HAP-1 (cell line): Measurements from ENCODE around the gene CIB1.

Experiments
- DNase-seq, 2 experiments: peaks; one replicate each; pipeline ENCODE4 v3.0.0-alpha.2; 2016 to 2020; ENCODE audit warnings: low spot score in 2 of 2
- H3K27me3 ChIP-seq: fragments of 250-450 bp; sonication (Bioruptor Pico); 2 replicates; pipeline ENCODE4 v1.5.1; 2020; ENCODE audit warnings: low read depth, mild to moderate bottlenecking, moderate library complexity
- H3K36me3 ChIP-seq: fragments of 250-450 bp; sonication (Bioruptor Pico); replicated peaks from 2 replicates; pipeline ENCODE4 v1.5.1; 2020; ENCODE audit warnings: mild to moderate bottlenecking
- H3K4me1 ChIP-seq: fragments of 250-450 bp; sonication (Bioruptor Pico); 2 replicates; pipeline ENCODE4 v1.5.1; 2020; ENCODE audit warnings: mild to moderate bottlenecking
- H3K4me3 ChIP-seq: fragments of 250-450 bp; sonication (Bioruptor Pico); 2 replicates; pipeline ENCODE4 v1.5.1; 2020; ENCODE audit warnings: mild to moderate bottlenecking, moderate library complexity
- H3K9me3 ChIP-seq: fragments of 250-450 bp; sonication (Bioruptor Pico); 2 replicates; pipeline ENCODE4 v1.5.1; 2020; ENCODE audit warnings: mild to moderate bottlenecking, moderate library complexity
- in situ Hi-C: fragments of 300-500 bp; cut with MboI; formaldehyde crosslinking; loops from 3 replicates; pipeline ENCODE4 v1.14.3; 2020; ENCODE audit warnings: low sequenced_read_pairs, inconsistent platforms, mixed read lengths

Gene CIB1

DNA sequence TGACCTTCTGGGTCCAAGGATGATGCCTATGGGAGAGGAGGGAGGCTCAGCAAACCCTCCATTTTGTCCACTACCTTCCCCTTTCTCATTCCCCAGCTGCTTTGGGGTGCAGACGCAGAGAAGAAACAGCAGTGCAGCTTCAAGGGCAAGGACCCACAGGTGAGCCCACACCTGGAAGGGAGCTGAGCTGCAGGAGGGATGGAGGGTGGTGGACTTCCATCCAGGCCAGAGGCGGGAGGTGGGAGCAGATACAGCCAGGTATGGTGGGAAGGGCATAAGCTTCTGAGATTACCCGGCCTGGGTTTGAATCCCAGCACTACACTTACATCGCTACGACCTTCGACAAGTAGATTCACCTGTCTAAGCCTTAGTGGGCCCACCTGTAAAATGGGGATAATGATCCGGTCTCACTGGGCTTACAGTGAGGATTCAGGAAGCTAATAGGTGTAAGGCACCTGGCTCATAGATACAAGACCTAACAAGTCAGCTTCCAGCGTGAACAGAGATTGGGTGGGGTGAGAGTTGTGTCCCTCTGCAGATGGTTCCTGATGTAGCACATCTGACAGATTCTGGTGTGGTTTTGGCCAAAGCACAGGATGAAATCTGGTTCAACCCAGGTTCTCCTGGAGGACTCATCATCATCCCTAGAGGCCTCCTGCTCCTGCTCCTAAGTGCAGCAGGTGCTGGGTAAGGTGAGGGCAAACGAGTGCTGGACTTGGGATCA is 15.9 kb downstream of the CIB1 start:
- Histone ChIP-seq H3K4me3 (no peak overlapping the region), H3K27me3 (no peaks in the 10 kb centered on the region), H3K9me3 (no peaks in the 10 kb centered on the region), H3K4me1 (no peaks in the 10 kb centered on the region), H3K36me3 (no peaks in the 10 kb centered on the region)
- DNase-seq: no peak
- in situ Hi-C loops: loop anchor here (5.0 kb wide), 1 partner anchor 56 kb away; no protein-coding TSS in a partner anchor

DNA sequence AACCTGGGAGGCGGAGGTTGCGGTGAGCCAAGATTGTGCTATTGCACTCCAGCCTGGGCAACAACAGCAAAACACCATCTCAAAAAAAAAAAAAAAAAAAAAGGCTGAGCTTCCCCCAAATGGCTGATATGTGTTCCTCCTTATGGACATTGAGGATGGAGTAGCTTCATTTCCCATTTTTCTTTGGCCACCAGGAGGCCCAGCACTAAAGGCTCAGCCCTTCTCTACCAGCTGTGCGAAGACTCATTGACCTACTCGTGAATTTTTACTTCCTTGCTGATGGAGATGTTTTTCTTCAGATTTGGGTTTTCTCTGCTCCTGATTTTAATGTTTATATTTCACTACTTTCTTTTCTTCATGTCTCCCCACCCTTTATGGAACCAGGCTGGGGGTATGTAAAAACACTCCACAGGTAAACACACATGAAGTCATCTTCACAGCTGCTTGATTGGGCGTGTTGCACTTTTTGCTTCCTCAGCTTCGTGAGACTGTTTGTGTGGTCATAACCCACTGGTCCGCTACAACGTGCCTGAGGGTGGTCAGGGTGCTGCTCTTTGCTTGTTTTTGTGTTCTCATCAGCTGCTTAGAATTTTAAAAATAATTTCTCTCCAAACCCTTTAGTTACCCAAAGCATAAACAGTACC is 19.1 kb downstream of the CIB1 start:
- Histone ChIP-seq H3K27me3 (no peaks in the 10 kb centered on the region), H3K4me3 (no peak overlapping the region), H3K4me1 (no peaks in the 10 kb centered on the region), H3K9me3 (no peaks in the 10 kb centered on the region), H3K36me3 (no peaks in the 10 kb centered on the region)
- DNase-seq: no peak
- in situ Hi-C loops: loop anchor here (5.0 kb wide), 1 partner anchor 52 kb away; no protein-coding TSS in a partner anchor

DNA sequence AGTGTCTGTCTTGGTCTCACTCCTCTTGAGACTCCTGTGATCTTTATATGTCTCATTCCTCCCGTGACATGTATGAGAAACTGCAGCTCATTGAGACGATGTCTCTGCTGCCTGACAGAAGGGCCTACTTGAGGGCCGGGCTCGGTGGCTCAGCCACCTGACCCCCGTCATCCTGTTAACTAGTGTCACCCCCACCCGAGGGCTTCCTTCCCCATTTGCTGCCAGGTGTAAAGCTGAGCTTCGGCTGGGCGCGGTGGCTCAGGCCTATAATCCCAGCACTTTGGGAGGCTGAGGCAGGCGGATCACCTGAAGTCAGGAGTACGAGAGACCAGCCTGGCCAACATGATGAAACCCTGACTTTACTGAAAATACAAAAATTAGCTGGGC is 19.9 kb downstream of the CIB1 start:
- no peaks in the 10 kb centered on the region for H3K4me1 ChIP-seq
- in situ Hi-C loops: no loop called here
- H3K27me3 ChIP-seq: no peaks in the 10 kb centered on the region
- H3K4me3 ChIP-seq: no peak overlapping the region
- no peaks in the 10 kb centered on the region for H3K9me3 ChIP-seq
- no peak for DNase-seq
- H3K36me3 ChIP-seq: no peaks in the 10 kb centered on the region

DNA sequence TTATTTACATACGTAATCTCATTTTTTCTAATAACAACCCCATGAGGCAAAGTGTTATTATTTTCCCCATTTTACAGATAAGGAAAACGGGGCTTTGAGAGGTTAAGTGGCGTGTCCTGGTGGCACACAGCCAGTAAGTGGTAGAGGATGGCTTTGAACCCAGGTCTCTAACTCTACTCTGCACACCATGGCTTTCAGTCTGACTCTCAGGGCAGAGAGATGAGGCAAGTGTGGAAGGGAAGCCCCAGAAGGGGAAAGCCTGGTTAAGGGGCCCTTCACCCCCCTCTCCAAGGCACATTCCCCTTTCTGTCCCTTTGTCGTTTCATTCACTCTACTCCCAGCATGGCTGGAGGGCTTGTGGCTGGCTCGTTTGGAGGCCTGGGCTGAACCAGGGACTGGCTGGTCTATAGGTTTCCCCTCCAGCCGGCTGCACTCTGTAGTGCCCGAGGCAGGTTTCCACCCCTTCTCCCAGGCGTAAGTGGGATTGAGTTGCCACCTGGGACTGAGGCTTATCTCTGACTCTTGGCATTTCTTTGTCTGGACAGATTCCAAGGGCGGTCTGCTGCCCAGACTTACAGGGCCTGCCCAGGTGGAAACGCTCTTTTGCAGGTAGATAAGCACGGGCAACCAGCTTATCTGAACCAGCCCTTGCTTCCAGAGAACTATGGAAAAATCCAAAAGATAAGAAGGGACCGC is 20.5 kb downstream of the CIB1 start:
- Histone ChIP-seq H3K36me3 (no peaks in the 10 kb centered on the region), H3K9me3 (no peaks in the 10 kb centered on the region), H3K4me1 (no peaks in the 10 kb centered on the region), H3K27me3 (no peaks in the 10 kb centered on the region), H3K4me3 (no peak overlapping the region)
- in situ Hi-C loops: no loop called here
- peak in 1 of 2 experiments; percentile 23 for DNase-seq

DNA sequence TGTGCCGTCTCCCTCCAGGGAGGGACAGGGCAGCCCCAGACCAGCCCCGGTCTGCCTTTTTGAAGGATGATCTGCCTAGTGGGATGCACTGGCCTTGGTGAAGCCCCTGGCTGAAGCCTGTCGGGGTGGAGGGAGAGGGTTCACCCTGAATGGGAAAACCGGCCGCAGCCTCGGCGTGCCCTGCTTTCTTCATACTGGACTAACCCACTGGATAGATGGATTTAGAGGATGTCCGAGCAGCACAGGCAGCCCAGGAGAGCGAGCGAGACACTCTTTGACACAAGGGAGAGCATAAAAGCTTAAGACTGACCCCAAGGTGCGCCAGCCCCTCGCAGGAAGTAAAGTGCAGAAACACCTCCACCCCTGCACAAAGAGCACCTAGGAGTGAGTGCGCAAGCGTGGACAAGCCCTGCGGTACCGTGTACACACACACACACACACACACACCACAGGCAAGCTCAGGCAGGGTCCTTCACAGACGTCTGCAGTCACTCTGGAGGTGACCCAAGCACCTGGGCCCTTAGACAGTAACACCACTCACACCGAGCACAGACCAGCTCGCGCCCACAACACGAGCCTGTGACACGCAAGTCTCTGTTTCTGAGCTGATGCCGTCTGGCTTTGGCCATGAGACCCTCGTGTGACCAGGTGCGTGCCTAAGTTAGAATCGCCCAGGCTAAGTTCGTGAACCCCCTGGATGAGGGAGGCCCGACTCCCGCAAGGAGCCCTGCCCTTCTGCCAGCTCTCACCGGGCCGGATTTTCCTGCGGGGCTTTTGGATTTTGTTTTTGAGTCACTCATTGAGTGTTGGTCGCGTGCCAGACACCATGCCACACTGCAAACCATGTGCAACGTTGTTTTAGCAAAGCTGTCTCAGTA is 21.3 kb downstream of the CIB1 start:
- Histone ChIP-seq H3K4me3 (no peak overlapping the region), H3K4me1 (no peaks in the 10 kb centered on the region), H3K9me3 (no peaks in the 10 kb centered on the region), H3K36me3 (no peaks in the 10 kb centered on the region), H3K27me3 (no peaks in the 10 kb centered on the region)
- no peak for DNase-seq
- in situ Hi-C loops: no loop called here

DNA sequence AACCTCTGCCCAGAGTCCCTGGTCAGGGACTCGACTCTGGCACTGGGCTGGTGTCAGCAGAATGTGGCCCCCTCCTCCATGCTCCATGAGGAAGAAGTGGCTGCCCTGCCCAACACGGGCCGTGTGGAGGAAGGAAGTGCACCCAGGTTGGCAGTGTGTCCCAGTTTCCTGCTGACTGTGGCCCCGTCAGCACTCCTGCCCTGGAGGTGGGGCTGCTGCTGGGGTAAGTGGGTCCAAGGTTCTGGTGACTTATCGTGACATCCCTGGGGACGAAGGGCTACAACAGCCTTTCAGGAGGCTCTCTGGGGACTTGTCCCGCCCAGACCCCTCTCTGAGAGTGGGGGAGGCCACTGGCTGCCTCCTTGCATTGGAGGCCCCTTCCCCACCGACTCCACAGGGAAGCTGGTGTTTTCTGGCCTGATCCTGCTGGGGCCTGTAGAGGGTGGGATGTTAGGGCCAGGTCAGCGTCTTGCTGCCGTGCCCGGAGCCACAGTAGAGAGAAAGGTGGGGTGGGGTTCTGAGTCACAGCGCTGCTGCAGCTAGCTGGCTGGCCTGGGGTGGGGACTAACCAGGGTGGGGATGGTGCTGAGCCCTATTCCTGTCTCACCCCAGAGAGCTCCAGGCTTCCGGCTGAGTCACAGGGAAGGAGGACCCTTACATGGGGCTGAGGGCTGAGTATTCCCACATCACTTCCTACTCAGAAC is 22.1 kb downstream of the CIB1 start:
- no peak for DNase-seq
- no peaks in the 10 kb centered on the region for H3K4me1 ChIP-seq
- H3K27me3 ChIP-seq: no peaks in the 10 kb centered on the region
- H3K36me3 ChIP-seq: no peaks in the 10 kb centered on the region
- no peaks in the 10 kb centered on the region for H3K9me3 ChIP-seq
- H3K4me3 ChIP-seq: no peak overlapping the region
- in situ Hi-C loops: no loop called here

DNA sequence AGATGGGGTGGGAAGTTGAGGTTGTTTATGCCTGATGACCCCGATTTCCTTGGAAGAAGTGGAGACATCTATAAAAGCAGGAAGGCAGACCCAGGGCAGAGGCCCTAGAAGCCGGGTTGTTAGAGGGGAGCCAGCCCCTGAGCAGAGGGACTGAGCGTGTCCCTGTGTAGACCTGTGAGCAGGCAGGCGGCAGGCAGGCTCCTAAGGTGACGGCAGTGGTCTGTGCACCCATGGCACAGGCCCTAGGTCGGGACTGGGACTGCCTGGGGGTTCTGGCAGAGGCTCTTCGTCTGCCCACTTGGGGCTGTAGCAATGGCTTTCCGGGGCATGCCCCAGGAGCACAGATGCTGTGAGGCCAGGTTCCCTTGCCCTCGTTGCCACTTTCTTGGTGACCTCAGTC is 22.7 kb downstream of the CIB1 start:
- in situ Hi-C loops: no loop called here
- H3K36me3 ChIP-seq: no peaks in the 10 kb centered on the region
- no peaks in the 10 kb centered on the region for H3K9me3 ChIP-seq
- H3K4me1 ChIP-seq: no peaks in the 10 kb centered on the region
- no peaks in the 10 kb centered on the region for H3K27me3 ChIP-seq
- no peak overlapping the region for H3K4me3 ChIP-seq
- no peak for DNase-seq

DNA sequence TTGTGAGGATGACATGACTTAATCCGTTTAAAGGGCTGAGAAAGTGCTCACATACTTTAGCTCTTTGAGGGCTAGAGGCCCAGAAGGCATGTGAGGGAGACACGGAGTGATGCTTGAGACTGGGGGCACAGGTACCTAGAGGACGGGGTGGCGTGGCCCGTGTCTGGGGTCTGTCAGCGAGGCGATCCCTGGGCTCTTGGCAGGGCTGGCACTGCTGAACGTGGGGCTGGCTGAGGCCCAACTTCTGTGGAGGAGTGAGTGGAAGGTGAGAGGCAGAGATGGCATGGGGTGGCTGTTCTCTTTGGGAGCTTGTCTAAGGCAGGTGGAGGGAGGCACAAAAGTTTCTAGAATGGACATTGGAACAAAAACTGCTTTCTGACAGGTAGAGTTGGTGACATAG is 23.1 kb downstream of the CIB1 start:
- Histone ChIP-seq H3K4me3 (no peak overlapping the region), H3K27me3 (no peaks in the 10 kb centered on the region), H3K4me1 (no peaks in the 10 kb centered on the region), H3K9me3 (no peaks in the 10 kb centered on the region), H3K36me3 (no peaks in the 10 kb centered on the region)
- in situ Hi-C loops: no loop called here
- DNase-seq: no peak

DNA sequence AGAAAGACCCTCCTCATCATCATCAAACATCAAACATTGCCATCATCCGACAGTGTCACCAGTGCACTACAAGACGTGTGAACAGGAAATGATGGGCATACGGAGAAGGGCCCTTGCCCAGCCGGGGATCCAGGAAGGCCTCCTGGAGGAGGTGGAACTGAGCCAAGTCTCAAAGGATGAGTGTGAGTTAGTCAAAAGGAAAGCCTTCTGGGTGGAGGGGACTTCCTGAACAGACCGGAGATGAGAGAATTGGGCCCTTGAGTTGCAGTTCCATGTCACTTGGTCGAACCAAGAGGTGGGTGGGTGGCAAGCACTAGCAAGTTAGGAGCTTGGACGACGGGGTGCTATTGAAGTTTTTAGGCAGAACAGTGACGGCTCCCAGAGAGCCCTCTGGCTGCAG is 24.1 kb downstream of the CIB1 start:
- no peaks in the 10 kb centered on the region for H3K4me1 ChIP-seq
- no peak overlapping the region for H3K4me3 ChIP-seq
- no peaks in the 10 kb centered on the region; the same call in 1 of the 2 replicates for H3K36me3 ChIP-seq
- no peaks in the 10 kb centered on the region for H3K9me3 ChIP-seq
- in situ Hi-C loops: no loop called here
- no peaks in the 10 kb centered on the region for H3K27me3 ChIP-seq
- no peak for DNase-seq

DNA sequence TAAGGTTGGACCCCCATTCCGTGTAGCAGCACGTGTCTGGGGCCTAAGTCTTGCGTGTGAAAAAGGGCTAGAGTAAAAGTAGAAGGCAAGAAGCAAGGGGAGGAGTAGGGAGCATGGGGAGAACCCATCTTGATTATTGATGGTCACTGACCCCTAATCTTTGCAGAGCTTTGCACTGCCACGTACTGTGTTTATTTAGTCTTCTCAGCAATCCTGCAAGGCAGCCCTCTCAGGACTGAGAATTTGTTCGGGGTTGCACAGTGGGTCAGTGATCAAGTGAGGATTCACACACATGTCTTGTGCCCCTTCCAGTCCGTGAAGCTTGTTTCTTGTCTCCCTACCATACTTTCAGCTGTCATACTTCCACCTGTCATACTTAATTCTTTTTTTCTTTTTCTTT is 25.4 kb downstream of the CIB1 start:
- Histone ChIP-seq H3K27me3 (no peaks in the 10 kb centered on the region), H3K4me1 (no peaks in the 10 kb centered on the region), H3K36me3 (no peaks in the 10 kb centered on the region; the same call in 1 of the 2 replicates), H3K9me3 (no peaks in the 10 kb centered on the region), H3K4me3 (no peak overlapping the region)
- in situ Hi-C loops: no loop called here
- no peak for DNase-seq

DNA sequence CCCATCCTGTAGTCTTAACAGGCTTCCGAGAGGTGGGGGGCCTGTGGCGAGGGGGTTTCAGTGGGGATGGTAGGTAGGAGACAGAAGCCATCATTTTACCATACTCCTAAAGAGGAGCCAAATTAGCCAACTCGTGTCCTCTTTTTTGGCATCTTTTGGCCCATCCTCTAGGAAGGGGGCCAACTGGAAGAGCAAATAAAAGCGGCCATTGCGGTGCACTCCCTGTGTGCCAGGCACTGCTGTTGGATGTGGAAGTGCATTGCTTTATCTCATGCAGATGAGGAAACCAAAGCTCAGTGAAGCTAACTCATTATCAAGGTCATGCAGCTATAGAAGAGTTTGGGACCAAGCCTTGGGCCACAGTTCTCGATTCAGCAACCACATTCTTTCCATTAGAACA is 26.5 kb downstream of the CIB1 start:
- Histone ChIP-seq H3K36me3 (no peaks in the 10 kb centered on the region; the same call in 1 of the 2 replicates), H3K9me3 (no peaks in the 10 kb centered on the region), H3K4me3 (no peak overlapping the region), H3K4me1 (peaks cover under 1% of the 10 kb centered on the region), H3K27me3 (no peaks in the 10 kb centered on the region)
- in situ Hi-C loops: no loop called here
- DNase-seq: no peak

DNA sequence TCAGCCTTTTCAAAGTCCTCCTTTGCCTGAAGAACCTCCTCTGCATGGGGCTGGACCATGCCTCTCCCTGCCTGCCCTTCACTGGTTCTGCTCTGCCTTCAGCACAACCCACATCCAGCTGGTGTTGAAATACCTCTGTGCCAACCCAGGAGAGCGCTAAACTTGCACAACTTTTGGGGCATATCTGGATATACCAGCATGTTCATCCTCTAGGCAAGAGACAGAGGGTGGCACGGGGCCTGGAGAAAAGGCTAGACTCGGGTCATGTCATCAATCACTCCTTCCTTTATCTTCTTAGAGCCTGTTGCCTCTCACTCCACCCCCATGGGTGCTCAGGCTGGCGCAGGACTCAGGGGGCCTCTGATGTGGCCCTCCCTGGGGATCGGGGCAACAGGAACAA is 27.9 kb downstream of the CIB1 start:
- no peaks in the 10 kb centered on the region; the same call in 1 of the 2 replicates for H3K36me3 ChIP-seq
- H3K4me1 ChIP-seq: peaks cover 4% of the 10 kb centered on the region
- no peak overlapping the region for H3K4me3 ChIP-seq
- no peaks in the 10 kb centered on the region for H3K27me3 ChIP-seq
- in situ Hi-C loops: no loop called here
- no peak for DNase-seq
- no peaks in the 10 kb centered on the region for H3K9me3 ChIP-seq
